Measurements from ENCODE around the gene HERC2. TPM values are rescaled to one million over a fixed set of nuclear protein-coding genes. Genes with fewer than 3 reads are reported as not detected.

HERC2 gene
- total and polyA plus RNA-seq, 4 donors = 14.6 to 45.4 (median 26.6) TPM

GRCh38 chr15:28179270-28179669, 142.7 kb downstream of the HERC2 start (continued):
- no peak for TF ChIP-seq SP1 (IDR thresholded peaks at IDR 0.05)

DNA sequence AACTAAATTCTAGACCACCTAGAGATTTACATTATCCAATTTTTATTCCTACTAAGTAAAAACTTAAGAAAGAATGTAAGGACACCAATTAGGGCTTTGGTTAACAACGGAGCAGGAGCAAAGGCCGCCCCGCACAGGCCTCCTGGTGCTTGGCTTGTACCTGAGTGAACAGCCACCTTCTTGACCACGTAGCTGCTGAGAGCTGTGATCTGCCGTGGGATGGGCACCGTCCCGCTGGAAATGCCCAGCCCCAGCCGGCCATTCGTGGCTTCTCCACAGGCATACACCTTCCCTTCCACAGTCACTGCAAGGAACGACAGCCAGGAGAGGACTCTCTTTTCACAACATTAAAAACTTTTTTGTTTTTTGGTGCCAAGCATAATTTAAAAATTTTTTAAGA, 143.3 kb downstream of the HERC2 start:
- Histone ChIP-seq H3K36me3 (ENCODE audit: control insufficient read depth in 4 of 4, insufficient read depth in 3 of 4, low read depth in 1 of 4, low read length in 3 of 4) (peaks cover 6 to 52% (median 22%) of the 10 kb centered on the region in 4 donors), H3K4me1 (ENCODE audit: control insufficient read depth in 4 of 4, insufficient read depth in 4 of 4, low read length in 3 of 4) (no peaks in the 10 kb centered on the region), H3K9me3 (ENCODE audit: control insufficient read depth in 4 of 4, low read length in 3 of 4) (no peaks in the 10 kb centered on the region), H3K27ac (ENCODE audit: low read depth in 1 of 2, low read length in 2 of 2) (no peak overlapping the region), H3K9ac (ENCODE audit: low read depth in 1 of 2, low read length in 2 of 2) (no peak overlapping the region), H3K27me3 (ENCODE audit: control insufficient read depth in 4 of 4, insufficient read depth in 4 of 4, low read length in 3 of 4) (no peaks in the 10 kb centered on the region), H3K4me3 (ENCODE audit: low read depth in 1 of 3, low read length in 3 of 3) (no peak overlapping the region)
- no peak for TF ChIP-seq HNF4A (conservative IDR thresholded peaks at IDR 0.05)
- no peak for TF ChIP-seq EGR1 (IDR thresholded peaks at IDR 0.05; ENCODE audit: low read depth in 2 of 2)
- TF ChIP-seq SP1 (IDR thresholded peaks at IDR 0.05) = no peak
- TF ChIP-seq TAF1 (conservative IDR thresholded peaks at IDR 0.05) = no peak
- TF ChIP-seq JUND (IDR thresholded peaks at IDR 0.05) = no peak
- TF ChIP-seq ATF3 (IDR thresholded peaks at IDR 0.05) = no peak
- DNase-seq (ENCODE audit: low spot score) = no peak
- 97% methylated on average over 10 of the region's 10 CpGs for WGBS

DNA sequence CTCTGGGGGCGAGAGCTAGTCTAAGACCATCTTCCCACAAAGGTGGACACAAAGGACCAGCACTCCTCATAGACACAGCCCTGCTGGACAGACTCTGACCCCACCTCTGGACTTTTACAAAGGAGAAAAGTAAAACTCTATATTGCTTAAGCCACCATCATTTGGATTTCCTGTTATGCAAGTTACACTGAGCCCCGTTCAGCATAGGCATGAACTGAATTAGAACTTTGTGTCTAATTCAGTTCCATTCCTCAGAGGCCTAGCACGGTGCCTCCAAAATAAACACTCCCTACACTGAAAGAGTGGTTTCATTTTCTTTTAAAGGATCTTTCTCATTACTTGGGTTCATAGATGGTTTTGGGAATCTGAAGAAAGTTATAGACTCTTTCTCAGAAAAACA, 143.7 kb downstream of the HERC2 start:
- TF ChIP-seq NR2F2 (IDR thresholded peaks at IDR 0.05) = no peak
- no peak for TF ChIP-seq GABPA (IDR thresholded peaks at IDR 0.05 in 1 of 2, conservative IDR thresholded peaks at IDR 0.05 in 1 of 2)
- no peak for TF ChIP-seq HNF4A (conservative IDR thresholded peaks at IDR 0.05)
- TF ChIP-seq SP1 (IDR thresholded peaks at IDR 0.05) = no peak
- TF ChIP-seq JUND (IDR thresholded peaks at IDR 0.05) = no peak
- TF ChIP-seq RAD21 (IDR thresholded peaks at IDR 0.05) = no peak
- no peak for TF ChIP-seq FOXA2 (IDR thresholded peaks at IDR 0.05)
- no peak for TF ChIP-seq TAF1 (conservative IDR thresholded peaks at IDR 0.05)
- Histone ChIP-seq H3K9me3 (ENCODE audit: control insufficient read depth in 4 of 4, low read length in 3 of 4) (no peaks in the 10 kb centered on the region), H3K36me3 (ENCODE audit: control insufficient read depth in 4 of 4, insufficient read depth in 3 of 4, low read depth in 1 of 4, low read length in 3 of 4) (peaks cover 8 to 52% (median 21%) of the 10 kb centered on the region in 4 donors), H3K27ac (ENCODE audit: low read depth in 1 of 2, low read length in 2 of 2) (no peak overlapping the region), H3K9ac (ENCODE audit: low read depth in 1 of 2, low read length in 2 of 2) (no peak overlapping the region), H3K4me1 (ENCODE audit: control insufficient read depth in 4 of 4, insufficient read depth in 4 of 4, low read length in 3 of 4) (no peaks in the 10 kb centered on the region), H3K27me3 (ENCODE audit: control insufficient read depth in 4 of 4, insufficient read depth in 4 of 4, low read length in 3 of 4) (no peaks in the 10 kb centered on the region), H3K4me3 (ENCODE audit: low read depth in 1 of 3, low read length in 3 of 3) (no peak overlapping the region)
- 86% methylated on average over 3 of the region's 3 CpGs for WGBS
- no peak for DNase-seq (ENCODE audit: low spot score)

DNA sequence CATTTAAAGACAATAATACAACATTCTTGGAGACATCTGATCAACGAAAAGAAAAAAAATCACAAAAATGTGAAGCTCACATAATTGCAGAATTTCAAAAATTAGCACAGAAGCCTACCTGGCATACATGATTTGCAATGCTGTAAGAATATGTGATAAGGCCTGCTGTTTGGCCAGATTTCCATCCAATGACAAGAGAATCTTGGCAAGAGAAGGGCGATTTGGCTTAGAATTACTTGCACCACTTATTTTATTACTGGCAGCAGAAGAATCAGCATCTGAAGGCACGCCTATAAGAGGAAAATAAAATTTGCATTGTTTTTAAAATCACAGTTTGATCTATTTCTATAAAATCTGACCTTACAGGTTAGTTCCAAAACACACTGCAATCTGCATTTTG, 152.6 kb downstream of the HERC2 start:
- no peak overlapping the region for H3K27ac ChIP-seq (ENCODE audit: low read depth in 1 of 2, low read length in 2 of 2)
- no peak for DNase-seq (ENCODE audit: low spot score)
- H3K36me3 ChIP-seq (ENCODE audit: control insufficient read depth in 4 of 4, insufficient read depth in 3 of 4, low read depth in 1 of 4, low read length in 3 of 4) = peaks cover 7 to 51% (median 34%) of the 10 kb centered on the region in 4 donors
- H3K9ac ChIP-seq (ENCODE audit: low read depth in 1 of 2, low read length in 2 of 2) = no peak overlapping the region
- no peaks in the 10 kb centered on the region for H3K27me3 ChIP-seq (ENCODE audit: control insufficient read depth in 4 of 4, insufficient read depth in 4 of 4, low read length in 3 of 4)
- WGBS = 94% methylated on average over 3 of the region's 3 CpGs
- TF ChIP-seq, protein P1, sequence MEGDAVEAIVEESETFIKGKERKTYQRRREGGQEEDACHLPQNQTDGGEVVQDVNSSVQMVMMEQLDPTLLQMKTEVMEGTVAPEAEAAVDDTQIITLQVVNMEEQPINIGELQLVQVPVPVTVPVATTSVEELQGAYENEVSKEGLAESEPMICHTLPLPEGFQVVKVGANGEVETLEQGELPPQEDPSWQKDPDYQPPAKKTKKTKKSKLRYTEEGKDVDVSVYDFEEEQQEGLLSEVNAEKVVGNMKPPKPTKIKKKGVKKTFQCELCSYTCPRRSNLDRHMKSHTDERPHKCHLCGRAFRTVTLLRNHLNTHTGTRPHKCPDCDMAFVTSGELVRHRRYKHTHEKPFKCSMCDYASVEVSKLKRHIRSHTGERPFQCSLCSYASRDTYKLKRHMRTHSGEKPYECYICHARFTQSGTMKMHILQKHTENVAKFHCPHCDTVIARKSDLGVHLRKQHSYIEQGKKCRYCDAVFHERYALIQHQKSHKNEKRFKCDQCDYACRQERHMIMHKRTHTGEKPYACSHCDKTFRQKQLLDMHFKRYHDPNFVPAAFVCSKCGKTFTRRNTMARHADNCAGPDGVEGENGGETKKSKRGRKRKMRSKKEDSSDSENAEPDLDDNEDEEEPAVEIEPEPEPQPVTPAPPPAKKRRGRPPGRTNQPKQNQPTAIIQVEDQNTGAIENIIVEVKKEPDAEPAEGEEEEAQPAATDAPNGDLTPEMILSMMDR (IDR thresholded peaks at IDR 0.05; ENCODE audit: low read depth, low read length, missing input control) = no peak
- no peak for TF ChIP-seq GABPA (IDR thresholded peaks at IDR 0.05 in 1 of 2, conservative IDR thresholded peaks at IDR 0.05 in 1 of 2)
- no peak for TF ChIP-seq FOXA2 (IDR thresholded peaks at IDR 0.05)
- no peak for TF ChIP-seq RXRA (IDR thresholded peaks at IDR 0.05)
- no peak for TF ChIP-seq NR2F2 (IDR thresholded peaks at IDR 0.05)
- TF ChIP-seq ZBTB33 (IDR thresholded peaks at IDR 0.05) = no peak
- TF ChIP-seq HNF4A (conservative IDR thresholded peaks at IDR 0.05) = no peak
- no peak for TF ChIP-seq YY1 (IDR thresholded peaks at IDR 0.05)
- TF ChIP-seq SP1 (IDR thresholded peaks at IDR 0.05) = no peak
- TF ChIP-seq ATF3 (IDR thresholded peaks at IDR 0.05) = no peak
- no peak for TF ChIP-seq JUND (IDR thresholded peaks at IDR 0.05)
- TF ChIP-seq REST (IDR thresholded peaks at IDR 0.05) = no peak
- no peak for TF ChIP-seq TAF1 (conservative IDR thresholded peaks at IDR 0.05)
- TF ChIP-seq FOXA1 (IDR thresholded peaks at IDR 0.05) = no peak
- no peak for TF ChIP-seq HNF4G (IDR thresholded peaks at IDR 0.05)
- no peak for TF ChIP-seq EGR1 (IDR thresholded peaks at IDR 0.05; ENCODE audit: low read depth in 2 of 2)
- TF ChIP-seq RAD21 (IDR thresholded peaks at IDR 0.05) = no peak
- no peak overlapping the region for H3K4me3 ChIP-seq (ENCODE audit: low read depth in 1 of 3, low read length in 3 of 3)
- no peaks in the 10 kb centered on the region for H3K4me1 ChIP-seq (ENCODE audit: control insufficient read depth in 4 of 4, insufficient read depth in 4 of 4, low read length in 3 of 4)
- no peaks in the 10 kb centered on the region for H3K9me3 ChIP-seq (ENCODE audit: control insufficient read depth in 4 of 4, low read length in 3 of 4)
